NCI-H187 (cell line): ENCODE results near the gene ADNP.
"Not testable (repeated sequence)": the region's sequence is repeated elsewhere in the genome, so short reads cannot be mapped to it uniquely, and the experiment has no call there.

Experiments used
- DNase-seq, 2 experiments: peaks; one replicate each; lab custom pipeline; 2025; lab: John Stamatoyannopoulos, UW

Gene ADNP

GRCh38 chr20:50931306-50932015 lies at the start of gene ADNP:
Gene ADNP, minus strand, starts transcription at chr20:50931437. Its CDS starts 27,441 bp downstream, at chr20:50903996.
- peak; percentile 82 to 96 for DNase-seq

DNA sequence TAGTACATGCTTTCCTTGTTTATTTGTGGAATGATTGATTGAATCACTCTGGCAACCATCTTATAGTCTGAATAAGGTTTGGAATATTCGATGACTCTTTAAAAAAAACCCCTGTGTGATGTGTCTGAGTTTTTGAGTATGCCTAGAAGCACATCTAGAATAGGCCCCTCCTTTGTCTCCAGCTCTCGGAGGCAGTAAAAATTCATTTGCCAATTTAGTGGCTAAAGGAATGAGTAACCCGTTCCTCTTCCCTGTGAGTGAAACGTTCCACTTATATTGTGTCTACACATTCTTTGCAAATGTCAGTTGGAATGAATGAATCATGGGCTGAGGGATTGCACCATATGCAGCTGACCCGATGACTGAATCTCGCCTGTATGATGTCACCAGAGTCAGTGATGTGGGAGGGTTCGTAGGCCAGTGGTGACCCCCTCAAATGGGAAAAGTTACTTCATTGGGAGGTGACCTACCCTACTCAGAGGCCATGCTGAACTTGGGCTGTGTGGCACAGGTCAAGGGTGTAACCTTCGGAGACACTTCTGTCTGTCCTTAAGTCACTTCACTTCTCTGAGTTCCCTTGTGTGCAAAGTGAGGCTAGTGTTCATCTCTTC lies 48.9 kb upstream of the ADNP start:
- DNase-seq: no peak

GRCh38 chr20:50978533-50978932 lies 47.3 kb upstream of the ADNP start:
- not testable (repeated sequence) for DNase-seq

GRCh38 chr20:50977066-50978021 lies 46.1 kb upstream of the ADNP start:
- no peak for DNase-seq

DNA sequence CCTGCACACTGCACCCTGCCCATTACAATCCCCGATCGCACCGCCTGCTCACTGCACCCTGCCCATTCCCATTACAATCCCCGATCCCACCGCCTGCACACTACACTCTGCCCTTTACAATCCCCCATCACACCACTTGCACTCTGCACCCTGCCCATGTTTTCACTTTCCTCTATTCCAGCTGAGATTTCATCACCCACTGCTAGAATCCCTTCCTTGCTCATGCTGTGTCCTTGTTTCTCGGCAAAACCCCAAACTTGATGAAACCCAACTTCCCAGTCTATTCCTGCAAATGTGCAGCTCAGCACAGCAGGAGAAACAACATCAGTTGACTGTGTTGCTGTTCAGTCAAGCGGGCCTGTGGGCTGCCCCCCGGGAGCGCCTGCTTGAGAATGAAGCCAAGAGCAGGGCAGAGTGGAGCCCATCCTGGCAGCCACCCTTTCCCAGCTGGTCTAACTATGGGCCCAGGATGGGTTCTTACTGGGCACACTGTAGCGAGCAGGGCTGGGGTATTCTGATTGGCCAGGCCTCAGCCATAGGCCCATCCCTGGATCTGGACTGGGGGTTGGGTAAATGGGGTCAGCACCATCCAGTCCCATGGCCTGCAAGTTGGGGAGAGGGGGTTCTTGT lies 44.6 kb upstream of the ADNP start:
- no peak for DNase-seq

GRCh38 chr20:50969912-50970311 lies 38.7 kb upstream of the ADNP start:
- no peak for DNase-seq

GRCh38 chr20:50969435-50969834 lies 38.2 kb upstream of the ADNP start:
- no peak for DNase-seq

DNA sequence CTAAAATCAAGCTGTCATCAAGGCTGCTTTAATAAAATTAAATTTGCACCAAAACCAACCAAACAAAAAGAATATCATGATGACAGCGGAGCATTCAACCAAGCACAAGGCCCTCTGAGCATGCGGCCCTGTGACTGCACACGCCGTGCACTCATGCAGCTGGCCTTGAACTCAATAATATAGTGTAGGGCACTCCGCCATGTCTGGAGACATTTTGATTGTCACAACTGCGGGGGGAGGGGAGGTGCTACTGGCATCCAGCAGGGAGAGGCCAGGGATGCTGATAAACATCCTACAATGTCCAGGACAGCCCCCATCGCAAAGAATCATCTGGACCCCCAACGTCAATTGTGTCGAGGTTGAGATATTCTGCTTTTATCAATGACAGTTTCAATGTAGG lies 37.1 kb upstream of the ADNP start:
- no peak for DNase-seq

- no peak for DNase-seq
These were observed 36.3 kb upstream of the ADNP start for GRCh38 chr20:50967586-50967985.

- no peak for DNase-seq
These were observed 28.4 kb upstream of the ADNP start for GRCh38 chr20:50959543-50960126.

- DNase-seq: peak; percentile 76 to 97
These were observed 27.6 kb upstream of the ADNP start, which contains the start of gene MOCS3 for GRCh38 chr20:50958615-50959542. Gene MOCS3, plus strand, starts transcription at chr20:50958818. Its CDS starts 25 bp downstream, at chr20:50958843.

DNA sequence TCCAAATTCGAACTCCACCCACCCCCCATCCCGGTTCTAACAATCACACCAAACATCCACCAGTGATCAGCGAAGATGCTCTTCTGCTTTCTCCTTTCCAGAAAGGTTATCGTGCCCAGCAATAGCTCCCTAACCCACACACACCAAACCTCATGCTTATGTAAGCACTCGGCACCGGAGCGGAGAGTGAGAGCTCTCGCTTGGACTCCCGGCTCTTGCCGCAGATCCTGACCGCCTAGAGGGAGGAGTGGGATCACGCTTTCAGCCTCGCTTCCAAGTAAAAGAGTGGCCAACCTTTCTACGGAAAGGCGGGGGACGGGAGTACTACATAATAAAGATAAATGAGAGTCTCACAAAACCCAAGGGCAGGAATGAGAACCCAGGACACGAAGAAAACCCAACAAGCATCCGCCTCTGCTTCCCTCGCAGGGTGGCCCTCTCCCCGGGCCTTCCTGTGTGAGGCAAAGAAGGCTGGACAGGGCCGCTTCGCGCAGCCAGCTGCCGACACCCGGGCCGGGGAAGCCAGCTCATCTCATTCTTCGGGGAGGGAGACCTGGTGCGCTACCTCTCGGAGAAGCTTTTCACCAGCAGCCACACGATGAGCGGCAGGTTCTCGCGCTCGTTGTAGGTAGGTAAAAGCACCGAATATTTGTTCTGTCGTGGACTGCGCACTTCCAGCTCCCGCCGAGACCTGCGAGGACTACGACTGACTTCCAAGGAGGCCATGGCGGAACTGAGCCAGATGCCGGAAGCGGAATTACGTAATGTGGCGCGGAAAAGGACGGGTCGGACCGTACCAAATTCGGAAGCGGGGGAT lies 26.8 kb upstream of the ADNP start, which contains the start of gene DPM1:
Gene DPM1 (minus strand): TSS at position 735 of the 817 bp plus-strand sequence. CDS start 9 bp downstream, at position 726.
- DNase-seq: peak in 1 of 2 experiments; percentile 76

- DNase-seq: no peak
These were observed 26.0 kb upstream of the ADNP start for GRCh38 chr20:50957276-50957675.

DNA sequence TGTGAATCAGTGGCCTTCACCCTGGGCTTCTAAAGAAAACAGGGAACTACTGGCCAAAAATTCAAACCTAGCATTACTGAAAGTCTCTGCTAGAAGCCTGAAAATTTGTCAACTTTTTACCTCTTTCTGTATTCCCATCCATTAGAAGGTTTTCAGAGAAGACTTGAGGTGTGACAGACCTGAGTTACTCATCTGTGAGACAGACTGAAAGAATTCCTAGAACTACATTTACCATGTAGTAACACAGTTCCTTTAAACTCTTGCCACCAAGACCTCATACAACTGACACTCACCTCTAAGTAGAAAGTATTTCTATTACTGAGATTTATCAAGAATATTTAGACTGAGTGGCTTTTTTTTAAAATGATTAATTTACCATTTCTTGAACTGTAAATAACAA lies 22.6 kb upstream of the ADNP start:
- no peak for DNase-seq

GRCh38 chr20:50953196-50953595 lies 22.0 kb upstream of the ADNP start:
- DNase-seq: no peak

DNA sequence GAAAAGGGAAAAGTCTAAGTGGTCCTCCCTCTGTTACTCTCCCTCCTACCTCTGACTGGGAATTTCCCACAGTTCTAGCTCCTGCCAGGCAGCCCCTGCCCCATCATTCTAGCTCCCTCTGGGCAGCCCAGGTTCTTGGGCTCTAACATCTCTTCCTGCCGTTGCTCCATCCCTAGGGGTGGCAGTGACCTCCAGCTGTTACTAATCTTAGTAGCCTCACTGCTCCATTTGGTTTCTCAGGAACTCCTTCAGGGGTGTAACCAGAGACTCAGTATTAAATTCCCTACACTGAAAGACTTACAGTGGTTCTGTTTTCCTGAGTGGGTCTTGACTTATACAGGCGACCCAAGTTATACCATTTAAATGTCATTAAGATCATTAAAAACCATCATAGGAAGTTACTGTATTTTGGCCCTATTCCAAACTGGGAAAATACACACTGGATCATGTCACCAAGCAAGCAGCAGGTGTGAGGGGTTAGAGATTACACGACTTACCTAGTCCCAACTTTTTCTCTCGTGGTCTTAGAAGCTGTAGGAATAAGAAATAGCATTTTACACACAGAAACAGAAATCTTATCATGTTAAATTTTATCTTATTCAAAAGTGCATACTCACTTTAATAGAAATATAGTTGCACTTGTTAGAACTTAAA lies 17.0 kb upstream of the ADNP start:
- DNase-seq: no peak

DNA sequence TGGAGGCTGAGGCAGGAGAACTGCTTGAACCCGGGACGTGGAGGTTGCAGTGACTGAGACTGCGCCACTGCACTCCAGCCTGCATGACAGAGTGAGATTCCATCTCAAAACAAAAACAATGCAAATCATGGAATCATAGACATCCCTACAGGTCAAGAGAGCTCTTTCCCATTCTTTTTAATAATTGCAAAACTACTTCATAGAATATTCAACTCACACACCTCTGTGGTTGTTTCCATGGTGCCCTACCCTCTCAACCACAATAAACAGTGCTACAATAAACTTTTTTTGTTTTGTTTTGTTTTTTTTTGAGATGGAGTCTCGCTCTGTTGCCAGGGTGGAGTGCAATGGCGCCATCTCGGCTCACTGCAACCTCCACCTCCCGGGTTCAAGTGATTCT lies 11.8 kb upstream of the ADNP start:
- no peak for DNase-seq

GRCh38 chr20:50933589-50933988 lies 2.4 kb upstream of the ADNP start:
- no peak for DNase-seq

GRCh38 chr20:50932691-50933280 lies 1.5 kb upstream of the ADNP start:
- DNase-seq: no peak
